NCI-H2029 (cell line): ENCODE results near the gene CD93.
A peak's percentile ranks its signal among the peaks of the same experiment; 100 is the strongest.

Experiments used
- DNase-seq: peaks from one replicate; lab custom pipeline; 2025; lab: John Stamatoyannopoulos, UW

CD93 gene

DNA sequence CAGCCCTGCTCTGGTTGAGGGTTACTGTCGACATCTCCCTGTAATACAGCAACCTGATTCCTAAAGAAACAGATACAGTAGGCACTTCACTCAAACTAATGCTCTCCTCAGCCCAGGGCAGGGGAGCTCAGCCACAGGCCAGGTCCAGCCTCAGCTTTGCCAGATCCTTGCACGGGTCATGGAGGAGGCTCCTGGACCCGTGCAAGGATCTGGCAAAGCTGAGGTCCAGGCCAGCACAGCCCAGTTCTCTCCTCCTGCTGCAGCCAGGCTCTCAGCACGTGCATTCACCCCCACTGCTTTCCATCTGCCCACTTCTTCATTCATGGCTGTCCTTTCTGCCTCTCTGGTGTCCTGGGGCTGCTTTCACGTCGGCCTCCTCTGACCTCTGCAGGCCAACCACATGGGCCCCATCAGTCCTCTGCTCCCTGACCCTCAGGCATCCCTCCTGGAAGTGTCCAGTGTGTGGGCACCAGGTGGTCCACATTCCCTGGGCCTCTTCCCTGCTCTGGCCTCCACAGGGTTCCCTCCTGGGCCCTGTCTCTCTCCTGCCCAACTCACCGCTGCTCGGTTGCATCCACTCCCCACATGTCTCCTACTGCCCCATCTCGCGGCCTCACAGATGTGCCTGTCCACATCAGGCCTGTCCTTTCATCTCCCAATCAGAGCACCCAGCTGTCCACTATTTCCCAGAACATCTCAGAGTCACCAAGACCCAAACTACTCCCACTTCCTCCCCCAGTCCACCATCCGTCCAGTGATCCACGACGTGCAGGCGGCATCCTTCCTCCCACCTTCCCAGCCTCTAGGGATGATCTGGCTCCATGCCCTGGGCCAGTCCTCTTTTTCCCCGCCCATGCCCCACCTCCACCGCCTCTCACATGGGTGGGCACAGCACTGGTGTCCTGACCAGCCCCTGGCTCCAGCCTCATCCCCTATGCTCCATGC lies 11.8 kb upstream of the CD93 start:
- DNase-seq, result no peak

DNA sequence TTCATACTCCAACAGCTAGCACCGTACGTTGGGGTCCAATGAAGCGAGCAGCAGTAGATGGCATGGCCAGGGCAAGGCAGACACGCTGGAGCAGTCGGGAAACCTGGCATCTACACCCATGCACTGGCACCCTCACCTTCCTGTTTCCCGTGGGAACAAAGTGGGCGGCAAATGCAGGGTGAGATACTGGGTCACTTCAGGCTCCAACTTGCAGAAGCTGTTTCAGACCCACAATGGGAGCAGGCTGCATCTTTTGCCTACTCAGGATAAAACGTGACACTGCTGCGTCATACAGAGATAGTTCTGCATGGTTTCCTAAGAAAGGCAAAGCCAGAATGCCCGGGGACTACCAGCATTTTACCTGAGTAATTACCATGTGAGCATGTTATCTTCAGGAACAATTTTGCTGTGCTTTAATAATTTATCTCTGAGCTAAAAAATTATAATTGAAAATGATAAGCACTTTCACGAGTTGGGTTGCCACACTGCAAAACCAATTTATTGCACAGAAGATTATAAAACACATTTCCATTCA lies 10.9 kb upstream of the CD93 start:
- DNase-seq, result no peak

DNA sequence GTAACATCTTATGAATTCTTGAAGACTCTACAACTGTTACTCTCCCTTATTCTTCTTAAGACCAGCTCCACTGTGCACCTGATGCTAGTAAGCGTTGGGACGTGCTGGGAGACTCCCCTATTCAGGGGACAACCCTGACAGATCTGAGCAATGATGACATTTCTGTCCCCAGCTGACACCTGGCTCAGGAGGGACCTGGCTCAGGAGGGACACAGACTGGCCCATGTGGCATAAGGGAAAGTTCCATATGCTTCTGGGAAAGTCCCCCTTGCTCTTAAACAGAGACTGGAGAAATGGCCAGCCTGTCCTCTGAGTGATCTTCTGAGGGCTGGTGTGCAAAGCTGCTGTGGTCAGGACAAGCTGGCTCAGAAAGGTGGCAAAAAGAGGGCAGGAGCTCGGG lies 10.0 kb upstream of the CD93 start:
- DNase-seq, result no peak

DNA sequence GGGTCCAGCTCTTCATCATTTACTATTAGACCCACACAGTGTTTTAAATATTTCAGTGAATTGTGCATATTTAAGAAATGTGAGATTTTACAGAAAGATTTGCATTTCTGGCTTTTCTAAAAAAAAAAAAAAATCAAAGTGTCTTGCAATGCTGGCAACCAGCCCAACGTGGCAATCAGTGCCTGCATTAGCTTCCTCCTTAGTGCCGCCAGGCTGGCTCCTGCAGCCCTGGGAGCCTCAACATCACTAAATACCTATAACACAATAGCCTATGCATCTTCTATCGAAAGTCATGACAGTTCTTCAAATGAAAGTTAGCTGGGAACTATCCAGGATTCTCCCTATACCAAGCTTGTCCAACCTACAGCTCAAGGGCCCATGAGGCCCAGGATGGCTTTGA lies 9.4 kb upstream of the CD93 start:
- DNase-seq, result no peak

DNA sequence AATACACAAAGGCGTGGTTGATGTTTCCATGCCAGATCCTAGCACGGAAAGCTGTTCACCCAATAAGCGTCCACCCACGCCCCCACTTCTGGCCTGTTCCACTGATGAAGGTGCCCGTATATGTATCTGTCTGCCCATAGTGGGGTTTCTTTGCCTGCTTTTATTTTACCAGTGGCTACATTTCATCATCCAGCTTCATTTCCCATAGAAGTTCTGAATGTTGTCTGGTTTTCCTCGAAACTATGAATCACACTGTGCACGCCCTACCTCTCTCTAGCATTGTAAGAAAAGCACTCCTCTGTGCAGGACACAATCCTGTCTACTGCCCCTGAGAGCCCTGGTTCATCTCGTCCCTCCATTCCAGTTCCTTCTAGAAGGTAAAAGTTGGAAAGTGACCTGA lies 8.8 kb upstream of the CD93 start:
- DNase-seq, result no peak

DNA sequence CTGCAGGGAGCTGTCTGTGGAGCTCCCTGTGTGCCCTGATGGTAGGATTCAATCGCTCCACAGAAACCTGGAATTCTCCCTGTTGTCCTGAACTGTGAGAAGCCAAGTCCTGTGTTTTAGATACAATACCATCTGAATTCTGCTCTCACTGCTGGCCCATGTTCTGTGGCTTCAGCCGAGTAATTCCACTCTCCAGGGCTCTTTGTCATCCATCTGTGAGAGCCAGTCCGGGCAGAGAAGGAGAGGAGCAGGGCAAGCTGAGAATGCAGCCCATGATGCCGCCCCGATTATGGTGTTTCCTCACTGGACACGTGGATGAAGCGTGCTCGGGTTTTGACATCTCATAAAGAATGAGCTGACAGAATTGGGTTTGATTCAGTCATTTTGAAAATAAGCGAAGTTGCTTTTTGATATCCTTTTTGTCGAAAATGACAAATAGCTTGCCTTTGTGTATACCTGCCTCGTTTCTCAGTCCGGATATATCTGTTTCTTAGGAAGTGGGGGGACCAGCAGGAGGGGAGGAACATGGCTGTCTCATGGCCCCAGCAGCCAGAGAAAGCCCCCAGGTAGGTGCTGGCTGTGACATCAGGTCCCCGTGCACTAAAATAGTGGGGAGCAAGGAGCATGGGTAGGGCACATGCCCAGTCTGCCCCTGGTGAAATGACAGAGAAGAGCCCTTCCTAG lies 8.2 kb upstream of the CD93 start:
- DNase-seq, result no peak

DNA sequence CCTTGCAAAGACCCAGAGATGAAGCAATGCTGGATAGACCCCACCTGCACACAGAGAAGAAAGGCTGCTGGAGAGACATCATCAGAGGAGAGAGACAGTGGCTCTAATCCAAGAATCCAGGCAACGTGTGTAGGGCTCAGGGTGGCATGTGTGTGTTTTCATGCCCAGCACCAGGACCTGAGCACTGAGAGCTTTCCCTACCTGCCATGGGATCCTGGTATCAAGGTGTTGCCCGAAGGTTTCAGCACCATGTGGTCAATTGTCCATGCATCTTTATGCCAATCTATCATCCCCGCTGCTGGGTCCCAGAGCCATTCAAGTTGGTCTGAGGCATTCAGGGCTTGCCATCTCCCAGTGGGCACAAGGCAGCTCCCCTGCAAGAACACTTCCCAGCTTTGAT lies 7.5 kb upstream of the CD93 start:
- no peak for DNase-seq

DNA sequence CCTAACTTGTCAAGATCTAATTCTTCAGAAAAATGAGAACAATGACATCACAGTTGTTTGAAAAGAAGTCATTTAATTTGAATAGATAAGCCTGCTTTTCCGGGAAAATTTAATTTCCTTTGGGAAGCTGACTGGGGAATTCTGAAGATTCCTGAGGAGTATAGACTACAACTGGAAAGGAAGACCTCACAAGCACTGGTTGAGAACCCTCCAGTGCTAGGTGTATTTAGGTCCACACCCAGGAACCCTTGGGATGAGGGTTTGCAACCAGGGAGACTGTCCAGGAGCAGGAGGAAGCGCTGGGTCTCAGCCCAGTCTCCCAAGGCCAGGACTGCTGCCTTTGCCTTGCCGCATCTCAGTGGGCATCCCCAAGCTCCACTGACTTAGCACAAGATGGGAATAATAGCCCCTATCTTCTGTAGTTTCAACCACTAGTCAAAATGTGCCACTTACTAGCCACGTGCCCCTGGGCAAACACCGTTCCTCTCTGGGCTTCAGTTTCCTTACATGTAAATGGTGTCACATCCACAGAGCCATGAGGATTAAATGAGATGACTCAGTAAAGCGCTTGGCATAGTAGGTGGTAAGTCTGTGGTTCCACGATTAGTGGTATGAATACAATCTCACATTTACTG lies 6.9 kb upstream of the CD93 start:
- no peak for DNase-seq

DNA sequence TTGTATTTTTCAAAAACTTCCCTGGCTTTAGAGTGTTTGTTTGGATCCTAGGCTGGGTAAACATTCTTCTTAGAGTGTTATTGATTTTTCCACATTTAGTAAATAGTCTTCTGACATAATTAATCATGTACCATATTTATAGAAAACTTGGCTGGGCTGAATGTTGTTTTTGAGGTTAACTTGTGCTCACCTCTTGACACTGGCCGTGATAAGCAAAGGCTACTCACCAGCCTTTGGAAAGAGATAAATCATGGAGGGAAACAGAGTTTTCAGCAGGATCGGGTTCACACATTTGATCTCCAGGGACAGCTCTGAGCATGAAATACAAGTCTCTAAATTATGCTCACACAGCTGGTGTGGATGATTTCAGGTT lies 6.2 kb upstream of the CD93 start:
- peak; percentile 58 for DNase-seq

DNA sequence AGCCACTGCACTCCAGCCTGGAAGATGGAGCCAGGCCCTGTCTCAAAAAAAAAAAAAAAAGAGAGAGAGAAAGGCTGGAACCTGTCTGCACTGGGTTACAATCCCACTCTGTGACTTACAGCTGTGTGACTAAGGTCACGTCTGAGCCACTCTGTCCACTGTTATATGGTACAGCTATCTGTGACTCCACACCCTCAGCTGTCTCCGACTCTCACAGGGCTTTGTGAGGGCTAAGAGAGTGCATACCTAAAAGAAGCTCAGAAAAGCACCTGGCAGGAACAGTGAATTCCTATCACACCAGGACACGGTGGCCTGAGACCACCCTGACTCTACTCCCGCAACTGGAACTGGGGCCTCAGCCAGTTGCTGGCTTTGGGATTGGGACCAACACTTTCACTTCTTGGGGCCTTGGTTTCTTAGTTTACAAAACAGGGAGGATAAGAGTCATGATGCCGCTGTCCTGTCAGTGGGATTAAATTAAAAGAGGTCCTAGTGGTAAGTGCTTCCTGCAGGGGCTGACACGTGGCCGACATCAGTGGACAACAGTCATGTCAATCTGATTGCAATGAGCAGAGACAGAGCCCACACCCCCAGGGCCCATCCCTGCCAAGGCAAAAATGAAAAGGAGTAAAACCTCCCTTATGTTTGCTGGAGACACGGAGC lies 5.7 kb upstream of the CD93 start:
- DNase-seq, result no peak

DNA sequence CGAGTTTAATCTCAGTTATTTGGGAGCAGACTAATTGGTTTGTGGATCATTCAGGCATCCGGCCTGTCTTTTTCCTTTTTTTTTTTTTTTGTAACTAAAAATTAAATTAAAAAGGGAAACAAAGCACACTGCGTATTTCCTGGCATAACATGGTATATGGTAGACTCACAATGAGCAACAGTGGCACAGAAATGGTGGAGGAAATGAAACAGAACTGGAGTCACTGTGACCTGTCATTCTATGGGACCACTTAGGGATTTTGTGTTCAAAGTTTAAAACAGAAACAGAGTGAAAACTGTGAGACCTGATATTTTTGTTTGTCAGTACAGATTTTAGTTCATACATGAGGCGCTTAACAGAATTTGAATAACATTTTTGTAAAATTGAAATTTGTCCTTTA lies 4.8 kb upstream of the CD93 start:
- no peak for DNase-seq

DNA sequence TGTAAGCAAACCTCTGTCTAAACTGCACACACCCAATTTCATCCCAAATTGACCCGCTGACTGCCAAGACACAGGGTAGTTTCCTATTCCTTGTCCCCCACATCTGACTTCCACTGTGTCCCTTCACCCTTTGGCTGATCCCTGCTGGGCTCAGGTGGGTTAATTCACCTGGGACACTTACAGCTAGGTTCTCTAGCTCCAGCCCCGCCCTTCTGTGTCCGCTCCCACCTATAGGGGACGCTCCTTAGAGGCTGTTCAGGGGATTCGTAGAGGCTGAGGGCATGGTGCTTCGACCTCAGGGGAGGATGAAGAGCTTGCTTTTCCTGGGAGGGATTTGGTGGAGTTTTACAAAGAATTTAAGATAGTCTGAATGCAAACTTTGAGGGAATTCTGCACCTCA lies 4.0 kb upstream of the CD93 start:
- DNase-seq, result no peak

DNA sequence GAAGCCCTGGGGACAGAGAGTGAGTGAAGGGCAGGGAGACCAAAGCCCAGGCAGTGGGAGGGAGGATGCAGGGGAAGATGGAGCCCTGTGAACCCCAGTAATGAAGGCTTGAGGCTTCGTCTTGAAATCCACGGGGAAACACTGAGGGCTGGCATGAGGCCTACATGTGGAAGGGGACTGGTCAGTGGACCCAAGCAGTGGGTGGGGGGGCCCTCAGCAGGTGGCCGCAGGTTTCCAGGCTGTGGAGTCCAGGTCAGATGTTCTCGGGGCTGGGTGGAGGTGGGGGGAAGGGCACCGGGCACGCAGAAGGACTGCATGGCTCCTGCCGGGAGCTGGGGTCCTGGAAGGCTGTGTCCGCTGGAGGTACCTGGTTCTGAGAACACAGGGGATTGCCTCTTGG lies 2.7 kb upstream of the CD93 start:
- DNase-seq, result no peak

DNA sequence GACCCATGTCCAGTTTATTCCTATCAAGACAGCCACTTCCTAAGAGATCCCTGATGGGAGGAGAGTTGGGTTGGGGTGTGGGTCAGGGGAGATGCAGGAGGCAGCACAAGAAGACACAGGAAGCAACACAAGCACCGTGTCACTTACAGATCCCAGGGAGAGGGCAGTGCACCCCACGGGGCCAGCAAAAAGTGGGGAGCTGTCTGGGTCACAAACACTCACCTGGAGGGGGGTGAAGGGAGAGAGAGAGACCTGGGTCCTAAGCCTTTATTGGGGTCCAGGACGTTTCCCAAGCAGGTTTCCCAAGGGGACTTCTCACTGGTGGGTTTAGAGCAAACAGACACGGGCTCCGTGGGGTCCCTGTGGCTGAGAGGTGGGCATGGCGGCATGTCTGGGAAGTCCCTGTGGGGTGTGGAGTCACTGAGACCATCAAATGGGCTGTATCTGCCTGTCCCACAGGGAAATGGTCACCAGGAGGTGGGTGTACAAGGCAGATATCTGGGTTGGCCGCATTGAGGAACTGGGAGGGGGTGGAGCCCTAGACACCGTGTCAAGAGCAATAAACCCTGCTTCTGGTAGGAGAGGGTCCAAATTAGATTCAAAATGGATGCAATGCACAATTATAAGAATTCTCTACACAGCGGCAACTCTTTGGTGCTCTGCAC lies 1.6 kb upstream of the CD93 start:
- no peak for DNase-seq

DNA sequence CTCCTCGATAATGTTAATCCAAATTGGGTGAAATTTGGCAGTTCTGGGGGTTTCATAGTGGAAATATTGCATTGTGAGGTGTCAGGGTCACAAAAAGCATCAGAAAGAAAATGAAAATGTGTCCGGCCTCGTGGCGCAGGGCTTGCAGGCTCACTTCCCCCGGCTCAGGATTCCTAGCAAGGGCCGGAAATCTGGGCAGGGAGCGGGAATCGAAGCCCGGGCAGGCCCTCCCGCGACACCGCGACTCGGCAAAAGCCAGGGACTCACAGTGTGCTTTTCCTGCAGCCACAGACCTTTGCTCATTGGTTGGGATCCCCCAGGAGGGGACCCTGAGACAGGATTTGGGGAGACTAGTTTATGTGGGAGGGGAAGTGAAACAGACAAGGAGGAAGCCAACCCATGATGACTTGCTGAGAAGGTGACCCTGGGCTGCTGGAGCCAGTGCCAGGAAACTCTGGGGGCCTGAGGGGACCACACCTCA lies 847 bp upstream of the CD93 start:
- DNase-seq, result no peak

DNA sequence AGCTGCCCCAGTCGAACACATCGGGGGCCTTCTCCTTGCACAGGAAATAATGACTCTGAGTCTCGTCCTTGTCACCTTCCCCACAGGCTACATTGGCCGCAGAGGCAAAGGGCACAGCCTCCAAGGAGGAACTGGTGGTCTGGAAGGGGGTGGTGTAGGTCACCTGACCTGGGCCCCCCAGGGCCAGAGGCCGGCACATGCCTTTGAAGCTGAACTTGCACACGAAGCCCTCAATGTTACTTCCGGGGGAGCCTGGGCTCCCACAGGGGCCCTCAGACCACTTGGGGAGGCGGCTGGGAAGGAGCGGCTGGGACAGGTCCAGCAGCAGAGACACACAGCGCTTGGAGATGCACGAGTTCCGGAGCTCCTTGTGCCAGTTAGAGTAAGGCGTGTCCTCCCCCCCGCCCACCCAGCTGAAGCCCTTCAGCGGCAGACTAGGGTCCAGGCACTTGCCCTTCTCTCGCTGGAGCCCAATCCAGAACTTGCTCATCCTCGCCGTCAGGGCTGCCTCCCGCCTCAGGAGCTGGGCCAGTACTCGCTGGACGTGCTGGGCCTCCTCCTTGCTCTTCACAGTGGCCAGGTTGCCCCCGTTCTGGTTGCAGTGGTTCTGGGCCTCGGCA lies 578 bp downstream of the CD93 start:
- no peak for DNase-seq

DNA sequence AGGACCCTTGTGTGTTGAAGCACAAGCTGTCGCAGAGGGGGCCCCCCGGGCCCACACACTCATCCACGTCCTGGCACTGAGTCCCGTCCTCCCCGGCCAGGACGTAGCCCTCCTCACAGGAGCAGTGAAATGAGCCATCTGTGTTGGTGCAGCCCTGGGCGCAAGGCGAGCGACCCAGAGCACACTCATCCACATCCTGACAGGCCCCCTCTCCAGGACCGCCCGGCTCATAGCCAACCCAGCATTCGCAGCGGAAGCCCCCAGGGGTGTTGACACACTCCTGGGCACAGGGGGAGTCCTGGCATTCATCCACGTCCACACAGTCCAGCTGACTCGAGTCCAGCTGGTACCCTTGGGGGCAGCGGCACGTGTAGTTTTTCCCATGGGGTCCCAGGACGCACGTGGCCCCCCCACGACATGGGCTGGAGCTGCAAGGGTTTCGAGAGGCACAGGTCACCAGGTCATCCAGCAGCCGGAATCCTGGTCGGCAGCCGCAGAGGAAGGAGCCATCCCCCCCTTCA lies 1.2 kb downstream of the CD93 start:
- no peak for DNase-seq

DNA sequence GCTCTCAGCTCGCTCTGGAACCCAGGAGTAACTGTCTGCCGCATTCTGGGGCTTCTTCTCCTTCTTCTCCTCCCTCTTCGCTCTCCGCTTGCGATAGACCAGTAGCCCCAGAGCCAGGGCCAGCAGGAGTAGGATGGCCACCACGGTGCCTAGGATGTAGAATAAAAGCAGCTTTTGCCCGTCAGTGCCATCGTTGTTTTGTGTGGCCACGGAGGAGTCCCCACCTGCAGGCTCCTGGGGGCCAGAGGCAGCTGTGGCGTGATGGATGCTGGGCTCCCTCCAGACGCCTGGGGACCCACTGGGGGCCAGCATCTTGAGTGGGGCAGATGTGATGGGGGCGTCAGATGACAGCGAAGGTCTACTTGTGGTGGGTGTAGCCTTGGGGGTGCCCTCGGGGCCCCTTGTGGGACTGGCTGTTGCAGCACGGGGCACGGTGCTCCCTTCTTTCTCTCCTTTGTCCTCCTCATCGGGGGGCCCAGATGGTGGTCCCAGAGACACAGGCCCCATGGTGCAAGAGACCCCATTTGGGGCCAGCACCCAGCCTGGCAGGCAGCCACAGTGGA lies 1.8 kb downstream of the CD93 start:
- no peak for DNase-seq

DNA sequence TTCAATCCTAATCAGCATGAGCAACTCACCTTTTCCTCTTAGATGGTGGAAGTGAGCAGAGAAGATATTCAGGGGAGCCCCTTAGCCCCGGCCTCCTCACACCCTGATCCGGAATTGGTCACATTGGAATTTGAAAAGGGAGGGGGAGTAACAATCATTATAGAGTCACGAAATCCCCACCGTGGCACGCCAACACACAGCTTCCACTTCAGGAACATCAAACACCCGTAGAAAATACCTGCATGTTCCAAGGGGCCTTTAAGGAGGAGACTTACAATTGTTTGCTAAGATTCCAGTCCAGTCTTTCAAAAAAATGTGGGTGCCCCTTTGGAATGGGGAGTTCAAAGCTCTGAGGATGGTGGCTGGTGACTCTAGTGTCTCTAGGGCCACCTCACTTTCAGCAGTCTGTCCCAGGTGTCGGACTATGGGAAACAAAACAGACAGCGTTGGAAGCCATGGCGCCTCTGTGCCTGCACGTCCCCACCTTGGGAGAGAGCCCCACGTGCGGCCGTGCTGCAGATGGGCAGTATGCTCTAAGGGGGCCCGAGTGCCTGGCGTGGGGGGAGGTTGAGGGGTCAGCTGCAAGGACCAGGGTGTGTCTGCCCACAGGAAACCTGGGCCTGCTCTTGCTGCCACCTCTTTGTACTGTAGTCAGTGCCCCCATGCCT lies 2.4 kb downstream of the CD93 start:
- DNase-seq, result no peak
